ENCODE results near the gene CDC20B. TPM values are rescaled to one million over a fixed set of nuclear protein-coding genes. Genes with fewer than 3 reads are reported as not detected.

The CDC20B gene
- total and polyA plus RNA-seq, 2 of the 8 experiments (the other 6 are each of a cell fraction or from before 2014, with no cell fraction given) = 0.06 TPM; not detected in 1

GRCh38 chr5:55218967-55219366 is 46.0 kb upstream of the CDC20B start (continued):
- TF ChIP-seq GABPA (IDR thresholded peaks at IDR 0.05; ENCODE audit: borderline replicate concordance, insufficient read depth, low read length) (no peak), SP4 (IDR thresholded peaks at IDR 0.05; ENCODE audit: low read length) (no peak), TCF12 (IDR thresholded peaks at IDR 0.05; ENCODE audit: low read depth, low read length) (0 out of 2 replicates have a peak, but pooled peaks have one; percentile 65), SP1 (IDR thresholded peaks at IDR 0.05; ENCODE audit: low read depth, low read length) (peak; percentile 77), SRF (IDR thresholded peaks at IDR 0.05; ENCODE audit: low read depth, low read length) (no peak), FOSL1 (IDR thresholded peaks at IDR 0.05; ENCODE audit: insufficient read depth, low read depth, low read length) (no peak), CBX8 (IDR thresholded peaks at IDR 0.05; ENCODE audit: borderline replicate concordance, low read depth, low read length) (no peak), TAF7 (optimal IDR thresholded peaks at IDR 0.05; ENCODE audit: borderline replicate concordance, low read depth, low read length) (no peak), ATF3 (IDR thresholded peaks at IDR 0.05; ENCODE audit: insufficient read depth, low read depth, low read length) (no peak), CREB1 (IDR thresholded peaks at IDR 0.05) (no peak), CHD1 (IDR thresholded peaks at IDR 0.05; ENCODE audit: low read depth, low read length) (no peak), KDM4A (IDR thresholded peaks at IDR 0.05; ENCODE audit: low read depth, low read length, severe bottlenecking) (no peak), PHF8 (conservative IDR thresholded peaks at IDR 0.05; ENCODE audit: low read depth, low read length) (no peak), CBX5 (IDR thresholded peaks at IDR 0.05; ENCODE audit: low read depth, low read length) (no peak), BCL11A (IDR thresholded peaks at IDR 0.05; ENCODE audit: low read depth in 2 of 2, low read length in 2 of 2) (no peak), MAX (IDR thresholded peaks at IDR 0.05) (peak; percentile 50), CTBP2 (IDR thresholded peaks at IDR 0.05; ENCODE audit: borderline replicate concordance, insufficient read depth, insufficient read length, low read length) (no peak), SIN3A (conservative IDR thresholded peaks at IDR 0.05 in 1 of 2, IDR thresholded peaks at IDR 0.05 in 1 of 2; ENCODE audit: low read depth in 1 of 2, low read length in 2 of 2) (0 out of 4 replicates have a peak, but pooled peaks of 1 of the 2 experiments have one; percentile 21), POLR2AphosphoS5 (IDR thresholded peaks at IDR 0.05; ENCODE audit: low read depth, low read length) (no peak), USF2 (IDR thresholded peaks at IDR 0.05; ENCODE audit: low read length) (no peak), TEAD4 (IDR thresholded peaks at IDR 0.05; ENCODE audit: low read depth, low read length) (no peak), JUN (IDR thresholded peaks at IDR 0.05; ENCODE audit: low read depth, low read length) (no peak), EZH2 (IDR thresholded peaks at IDR 0.05; ENCODE audit: low read depth, low read length, severe bottlenecking) (no peak)

All from H1 (cell line).